Hepatocyte (in vitro differentiated cells): ENCODE measurements around the gene LDLRAP1.

Source experiments
- CTCF ChIP-seq: fragments of 200-600 bp; sonication (generic); IDR thresholded peaks from 2 replicates; pipeline ENCODE4 v1.5.1; 2016; ENCODE audit warnings: antibody characterized with exemption, mild to moderate bottlenecking; ENCODE audit not compliant: poor library complexity
- EZH2phosphoT487 ChIP-seq: fragments of 200-600 bp; sonication (generic); IDR thresholded peaks from one replicate; pipeline ENCODE4 v1.6.1; 2018; ENCODE audit warnings: antibody characterized with exemption, mild to moderate bottlenecking, low read depth, moderate library complexity; ENCODE audit not compliant: unreplicated experiment, severe bottlenecking

- no peak for TF ChIP-seq CTCF
- no peak for TF ChIP-seq EZH2phosphoT487
Measured at GRCh38 chr1:25526753-25527152, 16.7 kb upstream of the LDLRAP1 start.
